ENCODE data around the gene ZFR2. TPM values are rescaled to one million over a fixed set of nuclear protein-coding genes. Genes with fewer than 3 reads are reported as not detected.

Gene ZFR2
- total RNA-seq, 4 donors from 2014 or later, result not detected

GRCh38 chr19:3810708-3811355 lies 58.0 kb downstream of the ZFR2 start:
- intact Hi-C loops (cut with DNase I; ENCODE audit: low total_unique reads) (no loop called here), in situ Hi-C loops (cut with MboI; ENCODE audit: low sequenced_read_pairs in 4 of 4) (no loop called here)
- Histone ChIP-seq H3K4me3 (no peak overlapping the region), H3K27ac (no peak overlapping the region), H3K36me3 (no peaks in the 10 kb centered on the region), H3K9me3 (no peaks in the 10 kb centered on the region), H3K27me3 (peaks cover 0 to 15% (median 14%) of the 10 kb centered on the region in 3 donors), H3K4me1 (no peaks in the 10 kb centered on the region)
- DNase-seq (no peak), ATAC-seq (no peak)
- TF ChIP-seq POLR2A (IDR thresholded peaks at IDR 0.05) (no peak), CTCF (IDR thresholded peaks at IDR 0.05 in 4 of 5, conservative IDR thresholded peaks at IDR 0.05 in 1 of 5) (no peak)

- ATAC-seq (no peak), DNase-seq (no peak)
- in situ Hi-C loops (cut with MboI; ENCODE audit: low sequenced_read_pairs in 4 of 4), result no loop called here
- no peaks in the 10 kb centered on the region for H3K9me3 ChIP-seq
- H3K4me1 ChIP-seq, result no peaks in the 10 kb centered on the region
- no peaks in the 10 kb centered on the region for H3K36me3 ChIP-seq
- no peak overlapping the region for H3K4me3 ChIP-seq
- intact Hi-C loops (cut with DNase I; ENCODE audit: low total_unique reads), result no loop called here
- no peak for TF ChIP-seq POLR2A (IDR thresholded peaks at IDR 0.05)
- TF ChIP-seq CTCF (IDR thresholded peaks at IDR 0.05 in 4 of 5, conservative IDR thresholded peaks at IDR 0.05 in 1 of 5), result no peak
- H3K27ac ChIP-seq, result no peak overlapping the region
- H3K27me3 ChIP-seq, result peaks cover 0 to 19% (median 19%) of the 10 kb centered on the region in 3 donors
These were observed 58.7 kb downstream of the ZFR2 start for GRCh38 chr19:3809881-3810707.

GRCh38 chr19:3808420-3809143 lies 60.3 kb downstream of the ZFR2 start:
- TF ChIP-seq POLR2A (IDR thresholded peaks at IDR 0.05), result no peak
- no peak for TF ChIP-seq CTCF (IDR thresholded peaks at IDR 0.05 in 4 of 5, conservative IDR thresholded peaks at IDR 0.05 in 1 of 5)
- DNase-seq, result no peak
- intact Hi-C loops (cut with DNase I; ENCODE audit: low total_unique reads), result no loop called here
- in situ Hi-C loops (cut with MboI; ENCODE audit: low sequenced_read_pairs in 4 of 4), result no loop called here
- no peaks in the 10 kb centered on the region for H3K36me3 ChIP-seq
- H3K27ac ChIP-seq, result no peak overlapping the region
- H3K27me3 ChIP-seq, result peaks cover 13 to 34% (median 29%) of the 10 kb centered on the region in 3 donors
- no peak for ATAC-seq
- no peak overlapping the region for H3K4me3 ChIP-seq
- H3K4me1 ChIP-seq, result no peaks in the 10 kb centered on the region
- no peaks in the 10 kb centered on the region for H3K9me3 ChIP-seq

- no peak for ATAC-seq
- intact Hi-C loops (cut with DNase I; ENCODE audit: low total_unique reads) (no loop called here), in situ Hi-C loops (cut with MboI; ENCODE audit: low sequenced_read_pairs in 4 of 4) (no loop called here)
- H3K4me1 ChIP-seq, result no peaks in the 10 kb centered on the region
- peaks cover 17 to 39% (median 35%) of the 10 kb centered on the region in 3 donors for H3K27me3 ChIP-seq
- no peaks in the 10 kb centered on the region for H3K9me3 ChIP-seq
- no peaks in the 10 kb centered on the region for H3K36me3 ChIP-seq
- TF ChIP-seq POLR2A (IDR thresholded peaks at IDR 0.05) (no peak), CTCF (IDR thresholded peaks at IDR 0.05 in 4 of 5, conservative IDR thresholded peaks at IDR 0.05 in 1 of 5) (no peak)
- no peak overlapping the region for H3K4me3 ChIP-seq
- no peak overlapping the region for H3K27ac ChIP-seq
- DNase-seq, result no peak
These were observed 61.1 kb downstream of the ZFR2 start for GRCh38 chr19:3807574-3808354.
